ENCODE results near the gene WWP2.

WWP2 gene

GRCh38 chr16:69890114-69890891, 128.2 kb downstream of the WWP2 start:
- DNase-seq (ENCODE audit: low read depth): peak; percentile 86

GRCh38 chr16:69890892-69891282, 128.8 kb downstream of the WWP2 start:
- DNase-seq (ENCODE audit: low read depth): no peak

DNA sequence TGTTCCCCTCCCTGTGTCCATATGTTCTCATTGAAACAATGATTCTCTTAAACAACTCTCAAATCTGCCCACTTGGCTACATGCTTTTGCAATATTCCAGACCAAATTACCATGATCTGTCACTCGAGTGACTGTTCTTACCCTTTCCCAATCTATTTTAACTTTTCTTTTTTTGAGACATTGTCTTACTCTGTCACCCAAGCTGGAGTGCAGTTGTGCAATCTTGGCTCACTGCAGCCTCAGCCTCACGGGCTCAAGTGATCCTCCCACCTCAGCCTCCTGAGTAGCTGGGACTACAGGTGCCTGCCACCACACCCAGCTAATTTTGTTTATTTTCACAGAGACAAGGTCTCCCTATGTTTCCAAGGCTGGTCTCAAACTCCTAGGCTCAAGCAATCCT, 130.2 kb downstream of the WWP2 start:
- DNase-seq (ENCODE audit: low read depth): no peak

- DNase-seq (ENCODE audit: low read depth): no peak
These were observed 131.0 kb downstream of the WWP2 start for GRCh38 chr16:69893106-69893505.

DNA sequence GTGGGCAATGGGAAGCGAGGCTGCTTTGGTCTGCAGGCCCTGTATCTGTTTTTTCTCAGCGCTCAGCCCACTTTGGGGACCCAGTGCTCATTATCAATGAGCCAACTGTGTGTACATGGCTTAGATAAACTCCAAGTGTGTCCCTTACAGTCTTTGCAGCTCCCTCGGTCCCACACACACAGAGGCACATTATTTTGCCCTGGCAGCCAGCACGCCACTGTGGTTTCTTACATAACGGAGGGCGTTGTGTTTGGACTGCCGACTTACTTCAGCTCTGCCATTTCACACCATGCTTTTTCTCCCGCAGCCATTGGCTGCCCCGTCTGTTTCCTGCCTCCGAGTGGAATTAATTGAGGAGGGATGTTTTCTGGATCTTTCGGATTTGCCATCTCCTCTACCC, 132.5 kb downstream of the WWP2 start:
- DNase-seq (ENCODE audit: low read depth): no peak

GRCh38 chr16:69903865-69904415, 141.8 kb downstream of the WWP2 start:
- DNase-seq (ENCODE audit: low read depth): no peak

- no peak for DNase-seq (ENCODE audit: low read depth)
These were observed 142.5 kb downstream of the WWP2 start for GRCh38 chr16:69904495-69905170.

- no peak for DNase-seq (ENCODE audit: low read depth)
These were observed 143.0 kb downstream of the WWP2 start for GRCh38 chr16:69905171-69905555.

GRCh38 chr16:69906838-69907401, 144.8 kb downstream of the WWP2 start:
- DNase-seq (ENCODE audit: low read depth): peak; percentile 88

DNA sequence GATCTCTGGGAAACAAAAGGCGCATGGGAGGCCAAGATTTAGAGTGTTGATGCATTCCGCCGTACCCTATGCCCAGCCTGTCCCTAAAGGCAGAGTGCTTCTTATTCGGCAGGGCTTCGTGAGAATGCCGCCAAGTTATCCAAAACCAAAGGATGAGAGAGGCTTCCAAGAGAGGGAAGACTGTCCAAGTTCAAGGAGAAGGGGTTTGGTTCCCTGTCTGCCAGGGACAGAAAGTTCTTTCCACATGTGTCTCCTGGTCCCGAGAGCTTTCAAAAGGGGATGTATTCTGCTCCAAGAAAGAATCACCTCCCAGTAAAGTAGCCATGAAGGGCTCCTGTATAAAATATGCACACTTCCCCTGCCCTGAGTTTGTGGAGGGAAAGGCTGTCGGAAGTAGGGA, 146.9 kb downstream of the WWP2 start:
- DNase-seq (ENCODE audit: low read depth): no peak

DNA sequence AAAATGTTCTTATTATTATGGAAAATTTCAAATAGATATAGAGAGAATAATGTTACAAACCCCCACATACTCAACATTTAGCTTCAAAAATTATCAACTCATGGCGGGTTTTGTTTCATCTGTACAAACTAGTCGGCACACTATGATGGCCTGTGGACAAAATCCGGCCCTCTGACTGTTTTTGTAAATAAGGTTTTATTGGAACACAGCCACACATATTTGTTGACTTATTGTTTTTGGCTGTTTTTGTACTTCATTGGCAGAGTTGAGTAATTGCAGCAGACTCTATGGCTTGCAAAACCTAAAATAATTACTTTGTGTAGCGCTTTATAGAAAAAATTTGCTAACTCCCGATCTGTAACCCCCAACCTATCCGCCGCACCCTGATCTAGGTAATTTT, 147.6 kb downstream of the WWP2 start:
- DNase-seq (ENCODE audit: low read depth): no peak

DNA sequence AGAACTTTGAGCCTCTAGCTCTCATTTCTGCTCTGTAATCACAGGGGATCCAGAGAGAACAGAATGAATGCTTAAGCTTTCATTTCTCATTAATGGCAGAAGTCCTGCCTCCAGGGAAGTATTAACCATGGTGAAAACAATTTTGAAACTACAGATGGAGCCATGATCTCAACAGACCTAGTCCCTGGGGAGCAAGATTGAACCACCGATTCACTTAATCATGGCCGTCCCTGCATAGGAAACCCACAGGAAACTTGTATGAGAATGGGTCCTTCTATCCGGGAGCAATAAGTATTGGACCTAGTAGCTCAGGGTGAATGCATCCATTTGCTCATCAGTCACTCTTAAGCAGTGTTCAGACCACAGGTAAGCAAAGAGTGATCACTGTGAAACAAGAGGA, 148.8 kb downstream of the WWP2 start:
- no peak for DNase-seq (ENCODE audit: low read depth)

GRCh38 chr16:69916462-69916861, 154.3 kb downstream of the WWP2 start:
- no peak for DNase-seq (ENCODE audit: low read depth)

GRCh38 chr16:69917311-69917710, 155.2 kb downstream of the WWP2 start:
- DNase-seq (ENCODE audit: low read depth): no peak

GRCh38 chr16:69917739-69918138, 155.6 kb downstream of the WWP2 start:
- DNase-seq (ENCODE audit: low read depth): peak; percentile 97

- no peak for DNase-seq (ENCODE audit: low read depth)
These were observed 156.1 kb downstream of the WWP2 start for GRCh38 chr16:69918241-69918640.

DNA sequence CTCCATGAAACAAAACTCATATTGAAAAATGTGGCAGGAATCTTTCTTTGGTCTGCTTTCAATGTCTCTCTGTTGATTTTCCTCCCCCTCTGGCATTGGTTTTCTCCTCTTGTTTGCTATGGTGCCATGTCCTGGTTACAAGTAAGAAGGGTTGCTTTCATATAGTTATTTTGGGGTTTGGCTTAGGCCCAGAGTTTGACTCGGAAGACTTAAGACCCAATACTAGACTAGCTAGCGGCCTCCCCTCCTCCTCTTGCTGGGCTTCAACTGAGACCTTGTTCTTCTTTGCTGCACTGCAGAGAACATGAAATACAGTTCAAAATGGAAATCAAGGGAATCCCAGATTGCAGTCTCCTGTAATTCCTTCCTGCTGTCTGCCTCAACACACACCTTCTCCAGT, 159.0 kb downstream of the WWP2 start:
- DNase-seq (ENCODE audit: low read depth): peak; percentile 39

DNA sequence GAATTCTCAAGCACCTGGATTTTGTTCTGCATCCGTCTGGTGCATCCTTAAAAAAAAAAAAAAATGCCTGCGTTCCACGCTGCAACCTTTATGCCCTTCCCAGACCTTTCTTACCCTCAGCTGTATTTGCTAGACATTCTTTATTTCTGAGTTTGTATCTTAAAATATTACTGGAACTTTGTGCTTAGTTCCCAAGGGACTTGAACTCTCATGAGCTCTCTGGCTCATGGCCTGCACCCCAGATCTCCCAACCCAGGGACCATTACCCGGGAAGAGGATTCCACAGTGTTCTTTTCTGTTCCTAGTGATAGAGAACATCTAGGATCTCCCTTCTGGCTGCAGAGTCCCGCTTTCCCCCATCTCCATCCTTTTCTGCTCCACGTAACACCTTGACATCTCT, 160.1 kb downstream of the WWP2 start:
- DNase-seq (ENCODE audit: low read depth): no peak

DNA sequence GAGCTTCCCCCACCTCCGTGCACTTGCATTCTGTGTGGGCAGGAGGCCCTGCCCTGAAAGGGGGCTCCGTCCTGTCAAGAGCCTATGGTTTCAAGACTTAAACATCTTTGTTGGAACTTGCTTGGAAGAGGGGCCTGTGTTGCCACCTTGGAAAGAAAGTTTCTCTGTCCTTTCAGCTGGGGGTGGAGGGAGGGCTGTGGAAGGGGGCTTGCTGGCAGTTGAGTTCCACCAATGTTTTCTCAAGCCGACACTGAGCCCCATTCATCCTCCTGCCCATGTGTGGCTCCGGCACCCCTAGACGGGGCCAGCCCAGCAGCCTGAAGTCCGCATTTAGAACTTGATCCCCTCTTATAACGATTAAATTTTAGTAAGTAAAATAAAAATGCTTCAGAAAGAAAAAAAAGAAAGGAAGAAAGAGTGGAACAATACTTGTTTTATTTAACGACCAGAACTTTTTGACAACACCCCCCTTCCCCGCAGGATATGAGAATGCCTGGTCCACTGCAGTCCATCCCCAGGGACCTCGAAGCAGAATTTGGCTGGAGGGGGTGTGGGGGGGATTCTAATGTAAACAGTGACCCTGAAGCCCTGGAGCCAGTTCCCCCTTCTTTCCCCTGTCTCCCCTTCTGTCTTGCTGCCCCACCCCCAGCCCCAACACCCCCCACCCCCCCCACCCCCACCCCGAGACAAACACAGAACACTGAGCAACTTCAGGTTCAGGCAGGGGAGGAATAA, 162.1 kb downstream of the WWP2 start:
- no peak for DNase-seq (ENCODE audit: low read depth)

DNA sequence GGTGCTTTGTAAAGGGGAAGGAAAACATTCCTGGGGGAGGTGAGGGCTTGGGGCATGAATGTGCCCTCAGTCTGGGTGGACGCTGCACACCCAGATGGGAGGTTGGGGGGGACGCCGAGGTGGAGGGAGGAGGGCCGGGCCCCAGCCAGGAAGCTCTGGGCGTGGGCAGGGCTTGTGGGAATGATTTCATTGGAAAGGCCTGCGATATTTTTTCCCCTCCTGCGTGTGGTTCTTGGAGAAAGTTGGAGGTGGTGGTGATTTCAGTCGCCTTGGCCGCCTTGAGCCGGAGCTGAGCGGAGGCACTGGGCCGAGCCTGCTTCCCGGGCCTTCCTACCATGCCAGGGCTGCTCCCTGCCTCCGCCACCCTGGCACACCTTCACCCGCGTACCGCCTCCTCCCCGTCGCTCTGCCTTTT, 162.7 kb downstream of the WWP2 start:
- DNase-seq (ENCODE audit: low read depth): peak; percentile 91

- DNase-seq (ENCODE audit: low read depth): no peak
These were observed 163.2 kb downstream of the WWP2 start for GRCh38 chr16:69925311-69925710.

GRCh38 chr16:69926241-69926640, 164.1 kb downstream of the WWP2 start:
- DNase-seq (ENCODE audit: low read depth): no peak

Data from EH (cell line).